ENCODE results near the gene PARD6G.

DNA sequence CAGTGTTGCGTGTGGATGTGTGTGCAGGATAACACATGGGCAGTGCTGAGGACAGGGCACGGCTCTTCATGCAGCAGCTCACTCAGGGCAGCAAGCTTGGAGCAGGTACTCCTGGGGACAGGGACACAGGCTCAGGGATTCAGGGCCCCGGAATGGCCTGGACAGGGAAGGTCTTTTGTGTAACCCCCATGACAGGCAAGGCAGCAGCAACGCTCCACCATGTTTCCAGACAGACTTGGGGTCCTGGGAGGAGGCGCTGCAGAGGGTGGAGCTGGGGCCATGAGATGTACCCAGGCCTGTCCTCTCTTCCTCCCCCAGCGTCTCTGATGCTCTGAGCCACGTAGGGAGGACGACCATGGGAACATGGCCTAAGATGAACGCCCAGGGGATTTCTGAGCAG, 80.0 kb downstream of the PARD6G start:
- TF ChIP-seq, protein P1, sequence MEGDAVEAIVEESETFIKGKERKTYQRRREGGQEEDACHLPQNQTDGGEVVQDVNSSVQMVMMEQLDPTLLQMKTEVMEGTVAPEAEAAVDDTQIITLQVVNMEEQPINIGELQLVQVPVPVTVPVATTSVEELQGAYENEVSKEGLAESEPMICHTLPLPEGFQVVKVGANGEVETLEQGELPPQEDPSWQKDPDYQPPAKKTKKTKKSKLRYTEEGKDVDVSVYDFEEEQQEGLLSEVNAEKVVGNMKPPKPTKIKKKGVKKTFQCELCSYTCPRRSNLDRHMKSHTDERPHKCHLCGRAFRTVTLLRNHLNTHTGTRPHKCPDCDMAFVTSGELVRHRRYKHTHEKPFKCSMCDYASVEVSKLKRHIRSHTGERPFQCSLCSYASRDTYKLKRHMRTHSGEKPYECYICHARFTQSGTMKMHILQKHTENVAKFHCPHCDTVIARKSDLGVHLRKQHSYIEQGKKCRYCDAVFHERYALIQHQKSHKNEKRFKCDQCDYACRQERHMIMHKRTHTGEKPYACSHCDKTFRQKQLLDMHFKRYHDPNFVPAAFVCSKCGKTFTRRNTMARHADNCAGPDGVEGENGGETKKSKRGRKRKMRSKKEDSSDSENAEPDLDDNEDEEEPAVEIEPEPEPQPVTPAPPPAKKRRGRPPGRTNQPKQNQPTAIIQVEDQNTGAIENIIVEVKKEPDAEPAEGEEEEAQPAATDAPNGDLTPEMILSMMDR (IDR thresholded peaks at IDR 0.05): no peak
- no peak for TF ChIP-seq POLR2A (IDR thresholded peaks at IDR 0.05)
